ENCODE data around the gene SNX32.

SNX32 gene

GRCh38 chr11:65789230-65790103 lies 44.3 kb upstream of the SNX32 start:
- H3K9me3 ChIP-seq (ENCODE audit: insufficient read depth, low read length) = no peaks in the 10 kb centered on the region
- H3K4me3 ChIP-seq (ENCODE audit: low read length) = no peak overlapping the region
- no peak overlapping the region for H3K4me2 ChIP-seq (ENCODE audit: low read length)
- TF ChIP-seq CTCF (IDR thresholded peaks at IDR 0.05; ENCODE audit: low read depth, low read length) = no peak
- TF ChIP-seq EZH2phosphoT487 (IDR thresholded peaks at IDR 0.05; ENCODE audit: low read depth) = no peak
- no peak overlapping the region for H3K27ac ChIP-seq (ENCODE audit: low read length)
- no peaks in the 10 kb centered on the region for H3K36me3 ChIP-seq (replicated peaks; ENCODE audit: low read depth, low read length)
- peaks cover 12% of the 10 kb centered on the region for H3K4me1 ChIP-seq (ENCODE audit: low read length)
- H3K9ac ChIP-seq (ENCODE audit: low read length) = no peak overlapping the region
- H2AFZ ChIP-seq (ENCODE audit: low read depth, low read length) = no peak overlapping the region
- H3K79me2 ChIP-seq (ENCODE audit: low read length) = no peaks in the 10 kb centered on the region
- H4K20me1 ChIP-seq (ENCODE audit: insufficient read depth, low read length) = no peaks in the 10 kb centered on the region
- no peaks in the 10 kb centered on the region for H3K27me3 ChIP-seq (ENCODE audit: low read depth, low read length)

- Histone ChIP-seq H3K9ac (ENCODE audit: low read length) (no peak overlapping the region), H3K4me2 (ENCODE audit: low read length) (no peak overlapping the region), H3K79me2 (ENCODE audit: low read length) (no peaks in the 10 kb centered on the region), H3K27me3 (ENCODE audit: low read depth, low read length) (no peaks in the 10 kb centered on the region), H3K27ac (ENCODE audit: low read length) (no peak overlapping the region), H4K20me1 (ENCODE audit: insufficient read depth, low read length) (no peaks in the 10 kb centered on the region), H3K36me3 (replicated peaks; ENCODE audit: low read depth, low read length) (no peaks in the 10 kb centered on the region), H3K9me3 (ENCODE audit: insufficient read depth, low read length) (no peaks in the 10 kb centered on the region), H2AFZ (ENCODE audit: low read depth, low read length) (no peak overlapping the region), H3K4me3 (ENCODE audit: low read length) (no peak overlapping the region), H3K4me1 (ENCODE audit: low read length) (peaks cover 12% of the 10 kb centered on the region)
- TF ChIP-seq CTCF (IDR thresholded peaks at IDR 0.05; ENCODE audit: low read depth, low read length) = no peak
- TF ChIP-seq EZH2phosphoT487 (IDR thresholded peaks at IDR 0.05; ENCODE audit: low read depth) = no peak
Observed at GRCh38 chr11:65790104-65790901, 43.5 kb upstream of the SNX32 start.

- Histone ChIP-seq H3K4me2 (ENCODE audit: low read length) (peak overlapping the region; percentile 54), H3K9ac (ENCODE audit: low read length) (no peak overlapping the region; the same call in 1 of the 2 replicates), H3K9me3 (ENCODE audit: insufficient read depth, low read length) (no peaks in the 10 kb centered on the region), H2AFZ (ENCODE audit: low read depth, low read length) (peak overlapping the region; percentile 88; the same call in 1 of the 2 replicates), H3K27ac (ENCODE audit: low read length) (peak overlapping the region; percentile 38), H3K36me3 (replicated peaks; ENCODE audit: low read depth, low read length) (no peaks in the 10 kb centered on the region), H3K4me1 (ENCODE audit: low read length) (peaks cover 12% of the 10 kb centered on the region), H3K27me3 (ENCODE audit: low read depth, low read length) (no peaks in the 10 kb centered on the region), H3K4me3 (ENCODE audit: low read length) (no peak overlapping the region), H4K20me1 (ENCODE audit: insufficient read depth, low read length) (no peaks in the 10 kb centered on the region), H3K79me2 (ENCODE audit: low read length) (no peaks in the 10 kb centered on the region)
- no peak for TF ChIP-seq EZH2phosphoT487 (IDR thresholded peaks at IDR 0.05; ENCODE audit: low read depth)
- TF ChIP-seq CTCF (IDR thresholded peaks at IDR 0.05; ENCODE audit: low read depth, low read length) = no peak
Observed at GRCh38 chr11:65790902-65791650, 42.7 kb upstream of the SNX32 start.

Data from OCI-LY3 (cell line).